Measurements from ENCODE around the gene SPDYE8.
"Not testable (repeated sequence)": the region's sequence is repeated elsewhere in the genome, so short reads cannot be mapped to it uniquely, and the experiment has no call there.

SPDYE8 gene, protein sequence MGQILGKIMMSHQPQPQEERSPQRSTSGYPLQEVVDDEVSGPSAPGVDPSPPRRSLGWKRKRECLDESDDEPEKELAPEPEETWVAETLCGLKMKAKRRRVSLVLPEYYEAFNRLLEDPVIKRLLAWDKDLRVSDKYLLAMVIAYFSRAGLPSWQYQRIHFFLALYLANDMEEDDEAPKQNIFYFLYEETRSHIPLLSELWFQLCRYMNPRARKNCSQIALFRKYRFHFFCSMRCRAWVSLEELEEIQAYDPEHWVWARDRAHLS

DNA sequence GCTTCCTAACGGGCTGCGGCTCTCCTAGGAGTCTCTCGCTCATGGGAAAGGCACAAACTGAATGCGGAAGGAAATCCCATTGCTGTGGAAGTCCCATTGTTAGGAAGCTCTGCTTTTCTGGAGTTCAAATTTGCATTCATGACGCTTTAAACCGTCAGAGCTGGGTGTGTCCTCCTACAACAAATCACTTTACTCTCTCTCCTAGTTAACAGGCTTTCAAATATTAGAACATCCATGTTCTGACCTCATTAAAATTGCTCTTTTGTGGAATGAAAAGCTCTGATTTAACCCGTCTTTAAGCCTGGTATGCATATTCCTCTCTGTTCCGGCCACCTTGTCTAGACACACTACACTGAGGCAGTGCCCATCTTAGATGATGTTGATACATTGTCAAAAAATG, at the start of gene SPDYE8:
Gene SPDYE8, minus strand, starts transcription at position 101 of the 400 bp plus-strand sequence. CDS start 1,800 bp downstream, outside the sequence.
- DNase-seq = not testable (repeated sequence)

DNA sequence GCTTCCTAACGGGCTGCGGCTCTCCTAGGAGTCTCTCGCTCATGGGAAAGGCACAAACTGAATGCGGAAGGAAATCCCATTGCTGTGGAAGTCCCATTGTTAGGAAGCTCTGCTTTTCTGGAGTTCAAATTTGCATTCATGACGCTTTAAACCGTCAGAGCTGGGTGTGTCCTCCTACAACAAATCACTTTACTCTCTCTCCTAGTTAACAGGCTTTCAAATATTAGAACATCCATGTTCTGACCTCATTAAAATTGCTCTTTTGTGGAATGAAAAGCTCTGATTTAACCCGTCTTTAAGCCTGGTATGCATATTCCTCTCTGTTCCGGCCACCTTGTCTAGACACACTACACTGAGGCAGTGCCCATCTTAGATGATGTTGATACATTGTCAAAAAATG, 28.2 kb upstream of the SPDYE8 start, which contains the start of gene SPDYE11:
Gene SPDYE11, minus strand, starts transcription at position 101 of the 400 bp plus-strand sequence. CDS start 1,800 bp downstream, outside the sequence.
- DNase-seq = not testable (repeated sequence)

DNA sequence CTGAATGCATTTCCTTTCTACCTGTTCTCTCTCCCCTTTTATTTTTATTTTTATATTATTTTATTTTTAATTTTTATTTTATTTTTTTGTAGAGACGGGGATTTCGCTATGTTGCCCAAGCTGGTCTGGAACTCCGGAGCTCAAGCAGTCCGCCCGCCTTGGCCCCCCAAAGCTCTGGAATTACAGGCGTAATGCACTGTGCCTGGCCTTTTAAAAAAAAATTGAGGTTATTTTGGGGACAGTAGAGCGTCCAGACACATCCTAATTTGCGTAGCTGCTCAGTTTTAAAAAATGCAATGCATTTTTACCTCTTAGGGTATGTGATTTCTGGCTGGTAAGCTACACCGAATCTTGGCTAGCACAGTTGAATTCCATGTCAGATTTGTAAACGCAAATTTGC, 23.1 kb downstream of the SPDYE8 start:
- not testable (repeated sequence) for DNase-seq

DNA sequence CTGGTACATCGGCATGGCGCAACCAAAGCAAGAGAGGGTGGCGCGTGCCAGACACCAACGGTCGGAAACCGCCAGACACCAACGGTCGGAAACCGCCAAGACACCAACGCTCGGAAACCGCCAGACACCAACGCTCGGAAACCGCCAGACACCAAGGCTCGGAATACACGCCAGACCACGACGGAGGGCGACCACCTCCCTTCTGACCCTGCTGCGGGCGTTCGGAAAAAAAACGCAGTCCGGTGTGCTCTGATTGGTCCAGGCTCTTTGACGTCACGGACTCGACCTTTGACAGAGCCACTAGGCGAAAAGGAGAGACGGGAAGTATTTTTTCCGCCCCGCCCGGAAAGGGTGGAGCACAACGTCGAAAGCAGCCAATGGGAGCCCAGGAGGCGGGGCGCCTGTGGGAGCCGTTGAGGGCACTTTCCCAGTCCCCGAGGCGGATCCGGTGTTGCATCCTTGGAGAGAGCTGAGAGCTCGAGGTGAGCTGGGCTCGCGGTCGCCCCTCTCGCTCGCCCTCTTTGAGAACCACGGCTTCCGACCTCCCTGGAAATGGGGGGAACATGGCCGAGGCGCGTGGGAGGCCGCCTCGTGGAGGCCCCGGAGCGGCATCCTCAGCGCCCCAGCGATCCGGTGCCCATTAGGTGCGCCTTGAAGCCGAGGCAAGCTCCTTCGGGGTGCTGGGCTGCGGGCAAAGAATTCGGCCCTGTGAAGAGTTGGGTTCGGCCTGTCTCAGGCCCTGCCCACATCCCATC, 23.7 kb downstream of the SPDYE8 start:
- DNase-seq = peak; percentile 96

DNA sequence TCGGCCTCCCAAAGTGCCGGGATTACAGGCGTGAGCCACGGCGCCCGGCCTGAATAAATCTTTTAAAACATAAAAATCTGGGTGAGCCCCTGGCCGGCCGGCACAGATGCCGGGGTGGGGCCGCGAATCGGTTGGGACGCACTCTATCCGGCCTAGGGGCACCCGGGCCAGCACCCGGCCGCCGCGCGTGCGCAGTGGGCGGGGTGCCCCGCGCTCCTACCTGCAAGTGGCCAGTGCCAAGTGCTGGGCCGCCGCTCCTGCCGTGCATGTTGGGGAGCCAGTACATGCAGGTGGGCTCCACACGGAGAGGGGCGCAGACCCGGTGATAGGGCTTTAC, 24.2 kb downstream of the SPDYE8 start:
- DNase-seq = not testable (repeated sequence)

DNA sequence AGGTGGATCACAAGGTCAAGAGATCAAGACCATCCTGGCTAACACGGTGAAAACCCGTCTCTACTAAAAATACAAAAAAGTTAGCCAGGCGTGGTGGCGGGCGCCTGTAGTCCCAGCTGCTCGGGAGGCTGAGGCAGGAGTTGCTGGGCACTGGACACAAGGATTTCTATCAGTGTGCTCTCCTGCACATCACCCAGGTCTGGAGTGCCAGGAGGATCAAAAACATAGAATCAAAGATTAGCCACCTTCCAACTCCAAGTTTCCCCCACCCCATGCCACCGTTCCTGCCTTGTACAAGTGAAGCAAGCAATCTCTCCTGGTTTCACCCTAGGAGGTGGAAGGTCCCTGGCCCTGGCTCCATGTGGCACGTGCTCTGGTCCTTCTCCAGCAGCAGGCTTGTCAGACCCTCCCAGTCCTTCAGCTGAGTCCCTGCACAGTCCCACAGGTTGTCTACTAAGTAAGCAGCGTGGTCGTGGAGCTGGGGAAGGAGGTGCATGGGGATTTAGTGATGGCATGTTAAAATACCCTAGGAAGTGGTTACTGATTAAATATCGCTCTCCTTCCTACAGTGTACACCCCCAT, 31.6 kb downstream of the SPDYE8 start:
- DNase-seq = not testable (repeated sequence)

DNA sequence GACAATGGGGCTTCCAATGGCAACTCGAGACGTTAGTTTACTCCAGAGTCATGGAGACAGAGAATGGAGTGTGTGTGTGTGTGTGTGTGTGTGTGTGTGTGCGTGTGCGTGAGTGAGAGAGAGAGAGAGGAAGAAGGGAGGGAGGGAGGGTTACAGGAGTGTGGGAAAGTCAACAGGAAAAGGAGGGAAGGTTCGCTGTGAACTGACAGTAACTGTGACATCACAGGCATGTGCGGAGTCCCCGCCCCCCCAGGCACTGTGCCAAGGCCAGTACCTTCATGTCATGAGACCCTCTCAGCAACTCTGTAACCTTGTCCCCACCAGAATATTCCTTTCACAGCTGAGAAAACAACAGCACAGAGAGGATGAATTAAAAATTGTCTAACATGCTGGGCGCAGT, 32.1 kb downstream of the SPDYE8 start:
- DNase-seq = not testable (repeated sequence)

DNA sequence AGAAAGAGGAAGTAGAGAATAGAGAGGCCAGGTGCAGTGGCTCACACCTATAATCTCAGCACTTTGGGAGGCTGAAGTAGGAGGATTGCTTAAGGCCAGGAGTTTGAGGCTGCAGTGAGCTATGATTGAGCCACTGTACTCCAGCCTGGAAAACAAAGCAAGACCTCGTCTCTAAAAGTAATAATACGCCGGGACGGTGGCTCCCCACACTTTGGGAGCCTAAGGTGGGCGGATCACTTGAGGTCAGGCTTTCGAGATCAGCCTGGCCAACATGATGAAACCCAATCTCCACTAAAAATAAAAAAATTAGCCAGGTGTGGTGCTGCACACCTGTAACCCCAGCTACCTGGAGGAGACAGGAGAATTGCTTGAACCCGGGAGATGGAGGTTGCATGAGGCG, 34.1 kb downstream of the SPDYE8 start:
- DNase-seq = not testable (repeated sequence)

DNA sequence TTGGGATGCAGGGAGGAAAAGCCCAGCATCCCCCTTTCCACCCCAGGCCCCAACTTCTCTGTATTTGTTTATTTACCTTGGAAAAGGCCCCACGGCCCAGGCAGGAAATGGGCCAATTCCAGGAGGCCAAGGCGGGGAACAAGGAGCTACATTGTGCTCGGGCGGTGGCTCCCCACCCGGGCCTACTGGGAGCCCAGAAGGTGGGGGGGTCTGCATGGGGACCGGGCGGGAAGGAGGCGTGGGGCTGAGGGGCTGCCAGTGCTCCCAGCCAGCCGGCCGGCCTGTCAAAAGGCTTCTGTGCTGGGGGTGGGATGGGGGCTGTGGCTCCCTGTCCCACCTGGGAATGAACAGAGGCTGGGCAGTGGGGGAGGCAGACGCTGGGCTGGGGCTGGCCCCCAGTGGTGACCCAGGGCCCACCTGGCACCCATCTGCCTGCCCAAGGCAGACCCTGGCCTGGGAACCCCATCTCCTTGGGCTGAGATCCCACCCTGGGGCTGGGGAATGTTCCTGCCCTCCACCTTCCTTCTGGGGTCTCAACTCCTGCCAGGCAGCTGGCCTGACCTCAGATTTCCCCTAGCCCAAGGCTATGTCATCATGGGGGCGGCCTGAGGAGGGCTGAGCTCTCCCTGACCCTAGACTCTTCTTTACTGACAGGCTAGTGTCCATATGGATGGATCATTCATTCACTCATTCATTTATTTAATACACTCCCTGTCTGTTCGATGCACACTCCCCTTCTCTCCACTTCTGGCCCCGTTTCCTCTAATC, 39.2 kb downstream of the SPDYE8 start:
- not testable (repeated sequence) for DNase-seq

DNA sequence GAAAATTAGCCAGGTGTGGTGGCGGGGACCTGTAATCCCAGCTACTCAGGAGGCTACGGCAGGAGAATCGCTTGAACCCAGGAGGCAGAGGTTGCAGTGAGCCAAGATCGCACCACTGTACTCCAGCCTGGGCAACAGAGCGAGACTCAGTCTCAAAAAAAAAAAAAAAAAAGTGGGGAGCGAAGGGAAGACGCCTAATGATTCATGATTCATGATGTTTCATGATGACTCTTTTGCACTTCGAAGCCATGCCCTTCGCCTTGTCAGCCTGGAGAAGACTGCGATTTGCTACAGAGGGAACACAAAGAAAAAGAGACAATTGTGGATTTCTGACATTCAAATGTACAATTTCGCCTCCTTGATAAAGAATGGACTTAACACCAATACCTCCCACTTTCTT, 47.5 kb downstream of the SPDYE8 start:
- not testable (repeated sequence) for DNase-seq

DNA sequence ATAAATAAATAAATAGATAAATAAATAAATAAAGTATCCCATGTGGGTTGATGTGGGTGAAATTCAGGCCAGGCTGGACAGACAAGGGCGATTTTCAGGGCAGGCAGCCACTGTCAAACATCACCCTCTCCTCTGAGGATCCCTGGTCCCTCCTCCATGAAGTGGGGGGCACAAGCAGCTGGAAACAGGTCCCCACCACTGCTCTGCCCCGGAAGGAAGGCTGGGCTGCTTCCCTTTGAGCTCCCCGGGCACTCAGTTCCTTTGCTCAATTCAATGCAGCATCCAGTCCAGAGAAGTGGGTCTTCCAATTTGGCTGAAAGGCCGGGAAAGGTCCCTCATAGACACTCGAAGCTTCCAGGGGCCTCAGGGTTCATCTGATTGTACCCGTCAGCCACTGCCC, 49.2 kb downstream of the SPDYE8 start:
- DNase-seq = not testable (repeated sequence)

DNA sequence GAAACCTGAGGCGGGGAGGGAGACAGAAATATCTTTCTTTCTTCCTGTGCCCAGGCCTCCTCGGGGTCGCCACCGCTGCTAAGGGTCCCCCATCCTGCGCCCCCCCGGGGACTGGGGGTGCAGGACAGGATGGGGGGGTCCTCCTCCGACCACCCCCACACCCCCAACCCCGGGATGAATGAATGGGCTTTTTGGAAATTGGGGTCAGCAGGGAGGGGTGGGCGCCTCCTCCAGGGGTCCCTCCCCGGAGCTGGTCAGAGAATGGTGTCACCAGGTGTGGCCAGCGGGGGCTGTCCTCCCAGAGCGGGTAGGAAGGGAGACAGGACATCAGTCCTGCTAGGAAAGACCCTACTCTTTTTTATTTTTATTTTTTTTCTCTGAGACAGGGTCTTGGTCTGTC, 53.1 kb downstream of the SPDYE8 start:
- not testable (repeated sequence) for DNase-seq

DNA sequence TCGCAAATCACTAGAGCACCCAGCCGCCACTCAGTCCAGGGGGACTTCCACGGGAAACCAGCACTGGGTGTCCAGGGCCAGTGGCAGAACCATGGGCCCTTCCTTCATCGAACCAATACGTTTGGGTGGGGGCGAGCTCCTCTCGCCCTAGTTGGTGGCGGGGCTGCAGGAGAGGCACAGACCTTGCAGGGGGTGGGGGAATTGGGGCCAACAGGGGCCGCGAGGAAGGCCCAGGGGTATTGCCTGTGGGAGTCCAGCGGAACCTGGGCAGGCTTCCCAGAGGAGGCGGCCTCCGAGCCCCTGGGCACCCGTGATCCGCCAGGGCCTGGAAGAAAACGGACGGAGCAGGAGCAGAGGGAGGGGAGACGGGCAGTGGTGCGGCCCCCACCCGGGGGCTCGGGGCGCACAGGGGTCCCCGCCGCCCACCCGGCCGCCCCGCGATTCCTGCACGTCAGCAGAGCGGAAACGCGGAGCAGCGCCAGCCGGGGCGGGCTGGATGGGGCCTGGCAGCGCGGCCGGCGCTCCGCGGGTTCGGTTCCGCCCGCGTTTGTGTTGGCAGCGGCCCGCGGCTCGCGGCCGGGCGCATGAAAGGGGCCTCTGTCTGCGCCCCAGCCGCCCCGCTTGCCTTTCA, 53.8 kb downstream of the SPDYE8 start:
- DNase-seq = not testable (repeated sequence)

DNA sequence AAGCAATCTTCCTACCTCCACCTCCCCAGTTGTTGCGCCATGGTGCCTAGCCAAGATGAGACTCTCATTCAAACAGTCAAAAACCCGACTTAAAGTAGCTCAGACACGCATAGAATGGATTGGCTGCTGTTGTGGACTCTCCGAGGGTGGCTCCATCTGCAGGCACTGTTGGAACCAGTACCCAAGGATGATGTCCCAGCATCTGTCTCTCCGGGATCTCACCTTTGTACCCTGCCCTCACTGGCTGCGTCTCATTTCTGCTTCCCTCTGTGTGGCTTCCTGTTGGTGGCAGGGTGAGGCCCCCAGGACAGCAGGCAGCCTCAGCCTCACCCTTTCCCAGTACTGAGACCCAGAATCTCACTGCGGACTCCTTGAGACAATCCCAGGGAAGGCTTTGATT, 54.8 kb downstream of the SPDYE8 start:
- DNase-seq = not testable (repeated sequence)

DNA sequence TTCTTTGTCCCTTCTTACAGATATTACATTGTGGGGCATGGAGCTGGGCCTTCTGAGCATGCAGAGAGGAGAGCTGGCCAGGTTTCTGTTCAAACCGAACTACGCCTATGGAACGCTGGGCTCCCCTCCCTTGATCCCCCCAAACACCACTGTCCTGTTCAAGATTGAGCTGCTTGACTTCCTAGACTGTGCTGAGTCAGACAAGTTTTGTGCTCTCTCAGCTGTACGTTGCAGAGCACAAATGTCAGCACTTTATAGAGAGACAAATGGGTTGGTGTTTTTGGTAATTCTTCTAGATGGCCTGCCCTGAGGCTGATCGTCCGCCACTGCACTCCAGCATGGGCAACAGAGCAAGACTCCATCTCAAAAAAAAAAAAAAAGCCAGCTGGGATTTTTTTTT, 58.1 kb downstream of the SPDYE8 start:
- not testable (repeated sequence) for DNase-seq
